Measurements from ENCODE around the gene C16orf92. TPM values are rescaled to one million over a fixed set of nuclear protein-coding genes. Genes with fewer than 3 reads are reported as not detected.

The C16orf92 gene
- polyA plus RNA-seq, 4 donors, result not detected

DNA sequence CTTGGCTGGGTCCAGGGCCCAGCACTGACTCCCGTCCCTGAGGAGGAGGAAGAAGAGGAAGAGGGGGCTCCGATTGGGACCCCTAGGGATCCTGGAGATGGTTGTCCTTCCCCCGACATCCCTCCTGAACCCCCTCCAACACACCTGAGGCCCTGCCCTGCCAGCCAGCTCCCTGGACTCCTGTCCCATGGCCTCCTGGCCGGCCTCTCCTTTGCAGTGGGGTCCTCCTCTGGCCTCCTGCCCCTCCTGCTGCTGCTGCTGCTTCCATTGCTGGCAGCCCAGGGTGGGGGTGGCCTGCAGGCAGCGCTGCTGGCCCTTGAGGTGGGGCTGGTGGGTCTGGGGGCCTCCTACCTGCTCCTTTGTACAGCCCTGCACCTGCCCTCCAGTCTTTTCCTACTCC lies 36.1 kb upstream of the C16orf92 start:
- Histone ChIP-seq H3K4me1 (ENCODE audit: control insufficient read depth in 3 of 3, insufficient read depth in 2 of 3, low read depth in 1 of 3, low read length in 2 of 3) (no peaks in the 10 kb centered on the region), H3K36me3 (ENCODE audit: control insufficient read depth in 3 of 3, insufficient read depth in 2 of 3, low read depth in 1 of 3, low read length in 3 of 3) (peaks cover 25 to 94% (median 44%) of the 10 kb centered on the region in 3 donors), H3K27ac (ENCODE audit: low read depth in 1 of 3, low read length in 2 of 3) (no peak overlapping the region), H3K9me3 (ENCODE audit: control insufficient read depth in 2 of 2, insufficient read depth in 1 of 2, low read depth in 1 of 2, low read length in 1 of 2) (no peaks in the 10 kb centered on the region), H3K4me3 (ENCODE audit: low read depth in 1 of 3, low read length in 3 of 3) (no peak overlapping the region), H3K27me3 (ENCODE audit: control insufficient read depth in 3 of 3, insufficient read depth in 3 of 3, low read length in 3 of 3) (no peaks in the 10 kb centered on the region)
- DNase-seq, result no peak
- WGBS, 3 donors, result 89 to 100% (median 92%) methylated on average over 4 to 5 of the region's 5 CpGs
- FAIRE-seq, result no peak

DNA sequence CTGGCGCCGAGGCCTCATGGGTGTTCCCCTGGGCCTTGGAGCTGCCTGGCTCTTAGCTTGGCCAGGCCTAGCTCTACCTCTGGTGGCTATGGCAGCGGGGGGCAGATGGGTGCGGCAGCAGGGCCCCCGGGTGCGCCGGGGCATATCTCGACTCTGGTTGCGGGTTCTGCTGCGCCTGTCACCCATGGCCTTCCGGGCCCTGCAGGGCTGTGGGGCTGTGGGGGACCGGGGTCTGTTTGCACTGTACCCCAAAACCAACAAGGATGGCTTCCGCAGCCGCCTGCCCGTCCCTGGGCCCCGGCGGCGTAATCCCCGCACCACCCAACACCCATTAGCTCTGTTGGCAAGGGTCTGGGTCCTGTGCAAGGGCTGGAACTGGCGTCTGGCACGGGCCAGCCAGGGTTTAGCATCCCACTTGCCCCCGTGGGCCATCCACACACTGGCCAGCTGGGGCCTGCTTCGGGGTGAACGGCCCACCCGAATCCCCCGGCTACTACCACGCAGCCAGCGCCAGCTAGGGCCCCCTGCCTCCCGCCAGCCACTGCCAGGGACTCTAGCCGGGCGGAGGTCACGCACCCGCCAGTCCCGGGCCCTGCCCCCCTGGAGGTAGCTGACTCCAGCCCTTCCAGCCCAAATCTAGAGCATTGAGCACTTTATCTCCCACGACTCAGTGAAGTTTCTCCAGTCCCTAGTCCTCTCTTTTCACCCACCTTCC lies 35.5 kb upstream of the C16orf92 start:
- no peak overlapping the region for H3K27ac ChIP-seq (ENCODE audit: low read depth in 1 of 3, low read length in 2 of 3)
- H3K4me1 ChIP-seq (ENCODE audit: control insufficient read depth in 3 of 3, insufficient read depth in 2 of 3, low read depth in 1 of 3, low read length in 2 of 3), result no peaks in the 10 kb centered on the region
- no peaks in the 10 kb centered on the region for H3K27me3 ChIP-seq (ENCODE audit: control insufficient read depth in 3 of 3, insufficient read depth in 3 of 3, low read length in 3 of 3)
- H3K4me3 ChIP-seq (ENCODE audit: low read depth in 1 of 3, low read length in 3 of 3), result no peak overlapping the region
- 92 to 96% (median 94%) methylated on average over 26 to 35 of the region's 35 CpGs for WGBS, 3 donors
- no peak for DNase-seq
- no peaks in the 10 kb centered on the region for H3K9me3 ChIP-seq (ENCODE audit: control insufficient read depth in 2 of 2, insufficient read depth in 1 of 2, low read depth in 1 of 2, low read length in 1 of 2)
- peaks cover 27 to 94% (median 41%) of the 10 kb centered on the region in 3 donors for H3K36me3 ChIP-seq (ENCODE audit: control insufficient read depth in 3 of 3, insufficient read depth in 2 of 3, low read depth in 1 of 3, low read length in 3 of 3)
- no peak for FAIRE-seq

DNA sequence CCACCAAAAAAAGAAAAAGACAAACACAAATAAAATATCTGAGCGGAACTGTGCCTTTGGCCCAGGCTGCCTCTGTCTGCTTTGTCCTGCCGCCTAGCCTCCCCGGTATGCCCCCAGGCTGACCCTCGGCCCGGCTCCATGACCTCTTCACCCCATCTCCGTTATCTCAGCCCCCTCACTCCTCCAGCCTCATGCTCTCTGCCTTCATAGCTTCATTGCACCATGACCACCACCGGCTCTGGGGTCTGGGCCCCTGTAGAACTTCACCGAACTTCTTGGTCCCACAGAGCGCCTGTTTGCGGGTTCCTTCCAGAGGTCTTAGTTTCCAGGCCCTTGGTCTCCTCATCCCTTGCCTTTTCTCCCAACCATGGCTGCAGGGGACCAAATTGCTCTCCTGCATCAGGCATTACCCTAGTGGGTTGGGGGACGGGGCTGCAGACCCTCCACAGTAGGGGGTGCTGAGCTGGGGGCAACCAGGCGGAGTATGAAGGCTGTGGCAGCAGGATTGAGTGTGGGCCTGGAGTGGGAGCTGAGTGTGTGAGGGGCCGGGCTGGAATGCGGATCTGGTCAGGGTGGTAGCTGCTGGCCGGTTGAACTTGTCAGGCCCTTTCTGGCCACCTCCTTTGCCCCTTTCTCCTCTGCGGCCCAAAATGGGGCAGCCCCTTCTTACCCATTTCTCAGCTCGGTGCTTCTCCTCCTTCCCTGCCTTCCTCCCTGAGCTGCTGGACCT lies 34.5 kb upstream of the C16orf92 start:
- 87 to 93% (median 91%) methylated on average over 16 to 17 of the region's 17 CpGs for WGBS, 3 donors
- DNase-seq (no peak), FAIRE-seq (no peak)
- no peaks in the 10 kb centered on the region for H3K27me3 ChIP-seq (ENCODE audit: control insufficient read depth in 3 of 3, insufficient read depth in 3 of 3, low read length in 3 of 3)
- H3K27ac ChIP-seq (ENCODE audit: low read depth in 1 of 3, low read length in 2 of 3), result no peak overlapping the region
- H3K36me3 ChIP-seq (ENCODE audit: control insufficient read depth in 3 of 3, insufficient read depth in 2 of 3, low read depth in 1 of 3, low read length in 3 of 3), result peaks cover 24 to 94% (median 32%) of the 10 kb centered on the region in 3 donors
- no peak overlapping the region for H3K4me3 ChIP-seq (ENCODE audit: low read depth in 1 of 3, low read length in 3 of 3)
- H3K4me1 ChIP-seq (ENCODE audit: control insufficient read depth in 3 of 3, insufficient read depth in 2 of 3, low read depth in 1 of 3, low read length in 2 of 3), result no peaks in the 10 kb centered on the region
- H3K9me3 ChIP-seq (ENCODE audit: control insufficient read depth in 2 of 2, insufficient read depth in 1 of 2, low read depth in 1 of 2, low read length in 1 of 2), result no peaks in the 10 kb centered on the region

DNA sequence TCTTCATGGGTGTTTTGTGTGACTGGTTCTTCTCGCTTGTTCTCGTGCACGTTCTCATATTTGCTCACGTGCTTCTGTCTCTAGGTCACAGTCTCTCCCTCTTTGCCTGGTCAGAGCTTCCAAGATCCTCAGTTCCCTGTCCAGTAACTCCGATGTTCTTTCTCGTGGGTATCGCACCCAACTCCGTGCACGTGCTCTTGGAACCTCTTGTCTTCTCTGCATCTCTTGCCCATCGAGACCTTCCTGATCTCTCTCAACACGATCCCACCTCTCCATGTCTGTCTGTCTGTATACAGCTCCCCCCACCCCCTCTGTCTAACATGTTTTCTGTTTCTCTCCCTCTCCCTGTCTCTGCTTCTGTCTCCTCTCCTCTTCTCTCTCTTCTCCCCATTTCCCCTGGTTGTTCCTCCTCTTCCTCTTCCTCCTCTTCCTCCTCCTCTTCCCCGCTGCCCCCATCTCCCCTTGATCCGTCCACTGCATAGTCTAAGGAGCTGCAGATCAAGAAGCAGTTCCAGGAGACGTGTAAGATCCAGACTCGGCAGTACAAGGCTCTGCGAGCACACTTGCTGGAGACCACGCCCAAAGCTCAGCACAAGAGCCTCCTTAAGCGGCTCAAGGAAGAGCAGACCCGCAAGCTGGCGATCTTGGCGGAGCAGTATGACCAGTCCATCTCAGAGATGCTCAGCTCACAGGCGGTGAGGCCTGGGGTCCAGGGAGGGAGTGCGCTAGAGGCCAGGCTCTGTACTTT lies 33.7 kb upstream of the C16orf92 start:
- H3K27me3 ChIP-seq (ENCODE audit: control insufficient read depth in 3 of 3, insufficient read depth in 3 of 3, low read length in 3 of 3), result no peaks in the 10 kb centered on the region
- no peak for FAIRE-seq
- H3K4me1 ChIP-seq (ENCODE audit: control insufficient read depth in 3 of 3, insufficient read depth in 2 of 3, low read depth in 1 of 3, low read length in 2 of 3), result peaks cover 0 to 5% (median 0%) of the 10 kb centered on the region in 3 donors
- H3K9me3 ChIP-seq (ENCODE audit: control insufficient read depth in 2 of 2, insufficient read depth in 1 of 2, low read depth in 1 of 2, low read length in 1 of 2), result no peaks in the 10 kb centered on the region
- WGBS, 3 donors, result 86 to 88% (median 86%) methylated on average over 23 of the region's 23 CpGs
- H3K27ac ChIP-seq (ENCODE audit: low read depth in 1 of 3, low read length in 2 of 3), result no peak overlapping the region
- no peak for DNase-seq
- H3K4me3 ChIP-seq (ENCODE audit: low read depth in 1 of 3, low read length in 3 of 3), result no peak overlapping the region
- H3K36me3 ChIP-seq (ENCODE audit: control insufficient read depth in 3 of 3, insufficient read depth in 2 of 3, low read depth in 1 of 3, low read length in 3 of 3), result peaks cover 21 to 93% (median 28%) of the 10 kb centered on the region in 3 donors

DNA sequence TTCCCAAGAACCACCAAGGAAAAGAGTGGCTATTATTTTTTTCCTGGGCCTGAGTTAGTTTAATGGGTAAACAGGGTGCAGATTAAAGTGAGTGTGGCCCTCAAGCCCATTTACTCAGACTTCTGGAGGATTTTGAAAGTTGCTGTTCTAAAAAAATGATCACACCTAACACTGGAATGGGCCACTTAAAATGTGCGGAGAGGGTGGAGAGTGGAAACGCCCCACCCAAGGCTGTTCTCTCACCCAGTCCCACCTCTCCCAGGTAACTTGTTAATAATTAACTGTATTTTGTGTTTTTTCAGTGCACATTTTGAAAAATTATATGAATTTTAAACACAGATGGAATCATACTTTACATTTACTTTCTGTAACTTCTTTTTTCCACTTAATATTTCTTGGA lies 33.0 kb upstream of the C16orf92 start:
- peaks cover 20 to 87% (median 26%) of the 10 kb centered on the region in 3 donors for H3K36me3 ChIP-seq (ENCODE audit: control insufficient read depth in 3 of 3, insufficient read depth in 2 of 3, low read depth in 1 of 3, low read length in 3 of 3)
- WGBS, 3 donors, result 39 to 77% (median 53%) methylated on average over 2 of the region's 2 CpGs
- DNase-seq (no peak), FAIRE-seq (no peak)
- peaks cover 0 to 12% (median 3%) of the 10 kb centered on the region in 3 donors for H3K4me1 ChIP-seq (ENCODE audit: control insufficient read depth in 3 of 3, insufficient read depth in 2 of 3, low read depth in 1 of 3, low read length in 2 of 3)
- H3K9me3 ChIP-seq (ENCODE audit: control insufficient read depth in 2 of 2, insufficient read depth in 1 of 2, low read depth in 1 of 2, low read length in 1 of 2), result no peaks in the 10 kb centered on the region
- H3K4me3 ChIP-seq (ENCODE audit: low read depth in 1 of 3, low read length in 3 of 3), result no peak overlapping the region
- no peak overlapping the region for H3K27ac ChIP-seq (ENCODE audit: low read depth in 1 of 3, low read length in 2 of 3)
- no peaks in the 10 kb centered on the region for H3K27me3 ChIP-seq (ENCODE audit: control insufficient read depth in 3 of 3, insufficient read depth in 3 of 3, low read length in 3 of 3)

DNA sequence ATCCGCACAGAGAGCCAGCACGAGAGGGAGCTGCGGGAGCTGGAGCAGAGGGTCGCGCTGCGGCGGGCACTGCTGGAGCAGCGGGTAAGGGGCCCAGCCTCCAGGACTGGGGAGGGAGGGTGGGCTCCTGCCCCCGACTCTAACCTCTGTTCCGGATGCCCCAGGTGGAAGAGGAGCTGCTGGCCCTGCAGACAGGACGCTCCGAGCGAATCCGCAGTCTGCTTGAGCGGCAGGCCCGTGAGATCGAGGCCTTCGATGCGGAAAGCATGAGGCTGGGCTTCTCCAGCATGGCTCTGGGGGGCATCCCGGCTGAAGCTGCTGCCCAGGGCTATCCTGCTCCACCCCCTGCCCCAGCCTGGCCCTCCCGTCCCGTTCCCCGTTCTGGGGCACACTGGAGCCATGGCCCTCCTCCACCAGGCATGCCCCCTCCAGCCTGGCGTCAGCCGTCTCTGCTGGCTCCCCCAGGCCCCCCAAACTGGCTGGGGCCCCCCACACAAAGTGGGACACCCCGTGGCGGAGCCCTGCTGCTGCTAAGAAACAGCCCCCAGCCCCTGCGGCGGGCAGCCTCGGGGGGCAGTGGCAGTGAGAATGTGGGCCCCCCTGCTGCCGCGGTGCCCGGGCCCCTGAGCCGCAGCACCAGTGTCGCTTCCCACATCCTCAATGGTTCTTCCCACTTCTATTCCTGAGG lies 32.0 kb upstream of the C16orf92 start:
- no peaks in the 10 kb centered on the region for H3K27me3 ChIP-seq (ENCODE audit: control insufficient read depth in 3 of 3, insufficient read depth in 3 of 3, low read length in 3 of 3)
- H3K27ac ChIP-seq (ENCODE audit: low read depth in 1 of 3, low read length in 2 of 3), result no peak overlapping the region
- peaks cover 17 to 77% (median 19%) of the 10 kb centered on the region in 3 donors for H3K36me3 ChIP-seq (ENCODE audit: control insufficient read depth in 3 of 3, insufficient read depth in 2 of 3, low read depth in 1 of 3, low read length in 3 of 3)
- H3K4me3 ChIP-seq (ENCODE audit: low read depth in 1 of 3, low read length in 3 of 3), result no peak overlapping the region
- WGBS, 3 donors, result 93 to 95% (median 94%) methylated on average over 32 to 35 of the region's 35 CpGs
- FAIRE-seq (no peak), DNase-seq (no peak)
- H3K9me3 ChIP-seq (ENCODE audit: control insufficient read depth in 2 of 2, insufficient read depth in 1 of 2, low read depth in 1 of 2, low read length in 1 of 2), result no peaks in the 10 kb centered on the region
- peaks cover 0 to 12% (median 3%) of the 10 kb centered on the region in 3 donors for H3K4me1 ChIP-seq (ENCODE audit: control insufficient read depth in 3 of 3, insufficient read depth in 2 of 3, low read depth in 1 of 3, low read length in 2 of 3)

DNA sequence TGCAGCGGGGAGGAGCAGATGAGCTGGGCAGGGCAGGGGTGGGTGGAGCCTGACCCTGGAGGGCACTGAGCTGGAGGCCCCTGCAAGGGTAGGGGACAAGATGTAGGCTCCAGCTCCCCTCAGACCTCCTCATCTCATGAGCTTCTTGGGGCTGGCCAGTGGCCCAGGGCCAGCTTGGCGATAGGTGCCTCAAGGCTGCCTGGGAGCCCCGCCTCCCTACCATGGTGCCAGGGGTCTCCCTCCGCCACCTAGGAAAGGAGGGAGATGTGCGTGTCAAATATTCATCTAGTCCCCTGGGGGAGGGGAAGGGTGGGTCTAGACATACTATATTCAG lies 31.5 kb upstream of the C16orf92 start:
- WGBS, 3 donors, result 85 to 91% (median 89%) methylated on average over 5 of the region's 5 CpGs
- no peaks in the 10 kb centered on the region for H3K9me3 ChIP-seq (ENCODE audit: control insufficient read depth in 2 of 2, insufficient read depth in 1 of 2, low read depth in 1 of 2, low read length in 1 of 2)
- H3K27ac ChIP-seq (ENCODE audit: low read depth in 1 of 3, low read length in 2 of 3), result no peak overlapping the region
- DNase-seq (no peak), FAIRE-seq (no peak)
- H3K36me3 ChIP-seq (ENCODE audit: control insufficient read depth in 3 of 3, insufficient read depth in 2 of 3, low read depth in 1 of 3, low read length in 3 of 3), result peaks cover 16 to 72% (median 16%) of the 10 kb centered on the region in 3 donors
- no peaks in the 10 kb centered on the region for H3K27me3 ChIP-seq (ENCODE audit: control insufficient read depth in 3 of 3, insufficient read depth in 3 of 3, low read length in 3 of 3)
- peaks cover 0 to 13% (median 3%) of the 10 kb centered on the region in 3 donors for H3K4me1 ChIP-seq (ENCODE audit: control insufficient read depth in 3 of 3, insufficient read depth in 2 of 3, low read depth in 1 of 3, low read length in 2 of 3)
- H3K4me3 ChIP-seq (ENCODE audit: low read depth in 1 of 3, low read length in 3 of 3), result no peak overlapping the region
